Left kidney (tissue), 8 donors: ENCODE measurements around the gene MCM6. TPM values are rescaled to one million over a fixed set of nuclear protein-coding genes. Genes with fewer than 3 reads are reported as not detected.
A peak's percentile ranks its signal among the peaks of the same experiment; 100 is the strongest.
"Not testable (repeated sequence)": the region's sequence is repeated elsewhere in the genome, so short reads cannot be mapped to it uniquely, and the experiment has no call there.

Source experiments
- DNase-seq: peaks from one replicate; pipeline ENCODE4 v3.0.0-alpha.2; 2013
- long read RNA-seq, 8 donors: transcript quantifications; one replicate each; lab custom pipeline, GENCODE V29; 2026
- polyA plus RNA-seq: library from polyadenylated mRNA; unstranded; fragments of 120-200 nt; gene quantifications from one replicate; pipeline ENCODE4 v1.2.1, GENCODE V29; 2013; ENCODE audit not compliant: insufficient read length

MCM6 gene
- polyA plus RNA-seq = 73.0 TPM
- long read RNA-seq, donor 1, transcript MCM6-201 (17 exons, 3,736 nt) = major isoform, 8 of 20 reads
- long read RNA-seq, donor 1, partial matches to known transcripts = 12 of 20 reads
- long read RNA-seq, donor 1, other reads (novel, unspliced or antisense) = 0 of 20 reads
- long read RNA-seq, donor 2, transcript MCM6-201 (17 exons, 3,736 nt) = major isoform, 8 of 8 reads
- long read RNA-seq, donor 2, partial matches to known transcripts = 0 of 8 reads
- long read RNA-seq, donor 2, other reads (novel, unspliced or antisense) = 0 of 8 reads
- long read RNA-seq, donor 3, partial matches to known transcripts = 5 of 7 reads
- long read RNA-seq, donor 3, other reads (novel, unspliced or antisense) = 0 of 7 reads
- long read RNA-seq, donor 4 = 0 reads
- long read RNA-seq, donor 5, transcript MCM6-201 (17 exons, 3,736 nt) = major isoform, 5 of 5 reads
- long read RNA-seq, donor 5, partial matches to known transcripts = 0 of 5 reads
- long read RNA-seq, donor 5, other reads (novel, unspliced or antisense) = 0 of 5 reads
- long read RNA-seq, donor 6, partial matches to known transcripts = 0 of 4 reads
- long read RNA-seq, donor 6, other reads (novel, unspliced or antisense) = 0 of 4 reads
- long read RNA-seq, donor 7, transcript MCM6-201 (17 exons, 3,736 nt) = major isoform, 7 of 18 reads
- long read RNA-seq, donor 7, partial matches to known transcripts = 11 of 18 reads
- long read RNA-seq, donor 7, other reads (novel, unspliced or antisense) = 0 of 18 reads
- long read RNA-seq, donor 8, partial matches to known transcripts = 0 of 3 reads
- long read RNA-seq, donor 8, other reads (novel, unspliced or antisense) = 0 of 3 reads

DNA sequence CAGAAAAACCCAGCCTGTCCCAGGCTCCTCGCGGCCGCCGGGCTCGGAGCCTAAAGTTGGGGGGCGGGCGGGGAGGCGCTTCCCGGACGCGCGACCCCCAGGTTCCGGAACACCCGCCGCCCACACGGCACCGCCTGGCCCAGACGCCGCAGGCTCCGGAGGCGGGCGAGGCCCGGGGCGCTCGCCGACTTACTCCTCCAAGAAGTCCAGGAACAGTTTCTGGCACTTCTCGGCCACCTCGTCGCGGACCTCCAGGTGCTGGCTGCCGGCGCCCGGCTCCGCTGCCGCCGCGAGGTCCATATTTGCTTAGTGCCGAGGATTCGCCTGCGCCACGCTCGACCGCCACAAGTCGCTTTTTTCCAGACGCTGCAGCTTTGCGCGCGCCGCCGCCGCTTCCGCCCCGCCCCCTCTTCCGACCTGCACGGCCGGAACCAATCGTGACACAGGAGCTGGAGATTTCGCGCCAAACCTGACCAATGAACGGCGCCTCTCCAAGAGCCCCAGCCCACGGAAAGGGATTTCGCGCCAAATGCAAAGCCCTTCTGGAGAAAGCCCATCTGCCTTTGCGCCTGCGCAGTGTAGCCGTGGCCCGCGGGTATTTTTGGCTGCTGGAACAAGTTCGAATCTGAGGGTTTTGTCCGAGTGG is at the start of gene MCM6:
TSS of gene MCM6 (minus strand) at position 378 of the 646 bp plus-strand sequence. CDS start at position 300, 78 bp downstream.
- DNase-seq = peak; percentile 98

- DNase-seq = no peak
Measured at GRCh38 chr2:135925571-135925970, 49.3 kb upstream of the MCM6 start.

GRCh38 chr2:135916207-135916606 is 40.0 kb upstream of the MCM6 start:
- peak; percentile 55 for DNase-seq

GRCh38 chr2:135914485-135914884 is 38.2 kb upstream of the MCM6 start:
- no peak for DNase-seq

GRCh38 chr2:135913727-135914365 is 37.6 kb upstream of the MCM6 start:
- DNase-seq = peak; percentile 42

GRCh38 chr2:135909976-135910375 is 33.7 kb upstream of the MCM6 start:
- no peak for DNase-seq

DNA sequence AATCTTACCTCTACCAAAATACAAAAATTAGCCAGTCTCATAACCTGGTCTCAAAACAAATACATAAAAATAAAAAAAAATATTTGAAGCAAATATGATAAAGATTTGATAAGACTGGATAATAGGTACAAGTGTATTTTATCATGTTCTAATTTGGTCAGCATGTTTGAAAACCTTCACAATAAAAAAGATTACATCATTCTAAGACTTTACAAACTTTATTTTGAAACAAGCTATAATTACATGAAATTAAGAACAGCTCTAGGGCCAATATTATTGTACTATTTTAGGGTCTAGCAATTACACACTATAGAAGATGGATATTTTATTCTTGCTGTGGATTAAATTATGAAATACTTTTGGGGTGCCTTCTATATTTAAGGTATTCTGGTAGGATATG is 29.4 kb upstream of the MCM6 start:
- DNase-seq = no peak

- no peak for DNase-seq
Measured at GRCh38 chr2:135904341-135904989, 28.2 kb upstream of the MCM6 start.

DNA sequence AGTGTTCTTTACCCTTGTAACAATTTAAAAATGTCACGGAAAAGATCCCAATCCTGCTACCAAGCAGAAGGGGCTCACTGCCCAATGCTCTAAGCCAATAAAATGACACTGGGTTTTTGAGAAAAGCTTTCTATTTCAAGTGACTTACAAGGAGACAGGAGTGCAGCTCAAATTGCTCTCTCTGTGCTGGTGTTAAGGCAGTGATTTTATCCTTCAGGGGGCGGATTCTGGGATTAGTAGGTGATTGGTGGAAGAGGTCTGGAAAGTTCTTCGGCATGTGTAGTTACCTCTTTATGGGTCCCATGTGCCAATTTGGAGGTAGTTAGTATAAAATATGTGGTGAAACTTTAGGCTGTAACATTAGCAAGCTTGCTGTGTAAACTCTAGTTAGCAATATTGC is 27.4 kb upstream of the MCM6 start:
- DNase-seq = no peak

GRCh38 chr2:135899567-135899966 is 23.3 kb upstream of the MCM6 start:
- no peak for DNase-seq

GRCh38 chr2:135898234-135898786 is 22.1 kb upstream of the MCM6 start:
- DNase-seq = no peak

- no peak for DNase-seq
Measured at GRCh38 chr2:135894930-135895329, 18.7 kb upstream of the MCM6 start.

- no peak for DNase-seq
Measured at GRCh38 chr2:135893374-135893794, 17.1 kb upstream of the MCM6 start.

DNA sequence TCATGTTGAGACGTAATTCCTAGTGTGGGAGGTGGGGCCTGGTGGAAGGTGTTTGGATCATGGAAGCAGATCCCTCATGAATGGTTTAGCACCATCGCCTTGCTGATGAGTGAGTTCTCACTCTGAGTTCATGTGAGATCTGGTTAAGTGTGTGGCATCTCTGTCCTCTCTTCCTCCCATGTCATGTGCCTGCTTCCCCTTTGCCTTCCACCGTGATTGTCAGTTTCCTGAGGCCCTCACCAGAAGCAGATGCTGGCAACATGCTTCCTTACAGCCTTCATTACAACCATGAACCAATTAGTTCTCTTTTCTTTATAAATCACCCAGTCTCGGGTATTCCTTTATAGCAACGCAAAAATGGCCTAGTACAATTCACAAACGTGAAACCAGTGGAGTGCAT is 14.6 kb upstream of the MCM6 start:
- no peak for DNase-seq

GRCh38 chr2:135890149-135890548 is 13.9 kb upstream of the MCM6 start:
- DNase-seq = no peak

- DNase-seq = not testable (repeated sequence)
Measured at GRCh38 chr2:135888587-135888986, 12.3 kb upstream of the MCM6 start.

DNA sequence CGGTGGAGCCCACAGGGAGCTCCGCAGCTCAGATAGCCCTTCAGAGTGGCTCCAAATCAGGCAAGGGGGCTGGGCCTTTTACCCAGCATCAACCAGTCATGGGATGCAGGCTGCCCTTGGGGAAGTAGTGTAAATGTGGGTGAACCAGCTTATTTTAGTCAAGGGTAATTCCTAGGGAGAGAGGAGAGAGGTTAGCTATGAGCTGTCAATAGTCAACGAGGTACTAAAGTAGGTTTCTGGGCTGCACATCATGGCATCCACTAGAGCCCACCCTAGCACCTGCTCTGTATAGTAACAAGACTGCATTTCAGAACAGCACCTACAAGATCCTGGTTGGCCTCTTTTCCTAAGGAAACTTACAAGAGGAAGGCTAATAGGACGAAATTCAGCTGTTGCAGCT is 9.5 kb upstream of the MCM6 start:
- no peak for DNase-seq

GRCh38 chr2:135882415-135882814 is 6.2 kb upstream of the MCM6 start:
- DNase-seq = no peak

DNA sequence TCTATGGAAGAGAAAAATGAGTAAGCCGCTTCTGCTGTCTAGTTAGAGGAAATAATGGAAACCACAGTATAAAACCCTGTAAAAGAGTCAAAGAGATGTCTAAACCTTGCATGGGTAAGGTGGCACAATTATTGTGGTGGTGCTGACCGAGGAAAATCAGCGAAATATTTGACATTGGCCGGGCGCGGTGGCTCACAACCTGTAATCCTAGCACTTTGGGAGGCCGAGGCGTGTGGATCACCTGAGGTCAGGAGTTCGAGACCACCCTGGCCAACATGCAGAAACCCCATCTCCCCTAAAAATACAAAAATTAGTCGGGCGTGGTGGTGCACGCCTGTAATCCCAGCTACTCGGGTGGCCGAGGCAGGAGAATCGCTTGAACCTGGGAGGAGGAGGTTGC is 527 bp upstream of the MCM6 start:
- not testable (repeated sequence) for DNase-seq

- peak; percentile 52 for DNase-seq
Measured at GRCh38 chr2:135875491-135876065, 665 bp downstream of the MCM6 start.
